ENCODE results near the gene CLK4. TPM values are rescaled to one million over a fixed set of nuclear protein-coding genes. Genes with fewer than 3 reads are reported as not detected.

Gene CLK4
- total RNA-seq, 3 donors from 2014 or later (not counting 1 experiment from before 2014, with no cell fraction given) = 71.2 to 81.8 (median 78.0) TPM

- Histone ChIP-seq H3K36me3 (ENCODE audit: control insufficient read depth, insufficient read depth, low read length) (no peaks in the 10 kb centered on the region), H3K27ac (ENCODE audit: low read length) (no peak overlapping the region), H3K4me1 (ENCODE audit: control insufficient read depth, insufficient read depth, low read length) (no peaks in the 10 kb centered on the region), H3K9me3 (ENCODE audit: control insufficient read depth, insufficient read depth, low read length) (no peaks in the 10 kb centered on the region), H3K4me3 (ENCODE audit: low read length) (no peak overlapping the region), H3K27me3 (ENCODE audit: control insufficient read depth, insufficient read depth, low read length) (peaks cover 5% of the 10 kb centered on the region)
- peaks cover 39 to 50% of the 10 kb centered on the region in 2 donors for H3K27me3 Mint-ChIP-seq (ENCODE audit: low read depth in 2 of 2)
- no peaks in the 10 kb centered on the region for H3K36me3 Mint-ChIP-seq
- no peak overlapping the region for H3K4me3 Mint-ChIP-seq
- H3K4me1 Mint-ChIP-seq = peaks cover 0 to 4% of the 10 kb centered on the region in 2 donors
- DNase-seq = no peak
- intact Hi-C loops (cut with micrococcal nuclease) = no loop called here
- WGBS (ENCODE audit: insufficient coverage) = 94% methylated on average over 3 of the region's 4 CpGs
- H3K27ac Mint-ChIP-seq = no peak overlapping the region
- H3K9me3 Mint-ChIP-seq = peaks cover 0 to 3% of the 10 kb centered on the region in 2 donors
- ATAC-seq = no peak
- no peak for TF ChIP-seq CTCF (IDR thresholded peaks at IDR 0.05)
Measured at GRCh38 chr5:178572617-178573016, 54.2 kb downstream of the CLK4 start.

- H3K27ac Mint-ChIP-seq = no peak overlapping the region
- no peak for DNase-seq
- H3K27me3 Mint-ChIP-seq (ENCODE audit: low read depth in 2 of 2) = peaks cover 32 to 57% of the 10 kb centered on the region in 2 donors
- no peak for TF ChIP-seq CTCF (IDR thresholded peaks at IDR 0.05)
- no peaks in the 10 kb centered on the region for H3K36me3 ChIP-seq (ENCODE audit: control insufficient read depth, insufficient read depth, low read length)
- peaks cover 0 to 9% of the 10 kb centered on the region in 2 donors for H3K4me1 Mint-ChIP-seq
- H3K4me1 ChIP-seq (ENCODE audit: control insufficient read depth, insufficient read depth, low read length) = no peaks in the 10 kb centered on the region
- no peaks in the 10 kb centered on the region for H3K36me3 Mint-ChIP-seq
- ATAC-seq = no peak
- H3K9me3 Mint-ChIP-seq = peaks cover 0 to 3% of the 10 kb centered on the region in 2 donors
- H3K4me3 ChIP-seq (ENCODE audit: low read length) = no peak overlapping the region
- intact Hi-C loops (cut with micrococcal nuclease) = no loop called here
- H3K9me3 ChIP-seq (ENCODE audit: control insufficient read depth, insufficient read depth, low read length) = no peaks in the 10 kb centered on the region
- H3K27ac ChIP-seq (ENCODE audit: low read length) = no peak overlapping the region
- WGBS (ENCODE audit: insufficient coverage) = 39% methylated on average over 1 of the region's 2 CpGs
- H3K4me3 Mint-ChIP-seq = no peak overlapping the region
- H3K27me3 ChIP-seq (ENCODE audit: control insufficient read depth, insufficient read depth, low read length) = no peaks in the 10 kb centered on the region
Measured at GRCh38 chr5:178569485-178569884, 57.4 kb downstream of the CLK4 start.

GRCh38 chr5:178564811-178565550 lies 61.9 kb downstream of the CLK4 start:
- H3K27me3 Mint-ChIP-seq (ENCODE audit: low read depth in 2 of 2) = peaks cover 18 to 54% of the 10 kb centered on the region in 2 donors
- no peak overlapping the region for H3K4me3 Mint-ChIP-seq

More at GRCh38 chr5:178564811-178565550, 61.9 kb downstream of the CLK4 start:
- DNase-seq (no peak), ATAC-seq (no peak)
- H3K27me3 ChIP-seq (ENCODE audit: control insufficient read depth, insufficient read depth, low read length) = peaks cover 3% of the 10 kb centered on the region
- whole genome bisulfite sequencing (ENCODE audit: insufficient coverage) = 39% methylated on average over 10 of the region's 12 CpGs
- no peak overlapping the region for H3K4me3 ChIP-seq (ENCODE audit: low read length)
- H3K9me3 ChIP-seq (ENCODE audit: control insufficient read depth, insufficient read depth, low read length) = no peaks in the 10 kb centered on the region
- Mint-ChIP-seq H3K27ac (no peak overlapping the region), H3K9me3 (no peaks in the 10 kb centered on the region), H3K4me1 (peaks cover 0 to 6% of the 10 kb centered on the region in 2 donors), H3K36me3 (no peaks in the 10 kb centered on the region)
- intact Hi-C loops (cut with micrococcal nuclease) = no loop called here
- TF ChIP-seq CTCF (IDR thresholded peaks at IDR 0.05) = no peak
- no peaks in the 10 kb centered on the region for H3K36me3 ChIP-seq (ENCODE audit: control insufficient read depth, insufficient read depth, low read length)
- no peaks in the 10 kb centered on the region for H3K4me1 ChIP-seq (ENCODE audit: control insufficient read depth, insufficient read depth, low read length)
- no peak overlapping the region for H3K27ac ChIP-seq (ENCODE audit: low read length)

Measured in natural killer cell (primary cell).